Pancreas (tissue), 10 donors: ENCODE data around the gene ARHGAP22. TPM values are rescaled to one million over a fixed set of nuclear protein-coding genes. Genes with fewer than 3 reads are reported as not detected.

ENCODE experiments used
- ATAC-seq, 4 donors: fragments of 200-7000 bp; cut with Tn5 transposase; one replicate each; pipeline versions ENCODE4 v1.8.0 to v1.9.1; 2020; ENCODE audit warnings: mild to moderate bottlenecking in 4 of 4, moderate library complexity in 4 of 4
- DNase-seq, 6 donors: peaks; one replicate each; pipeline ENCODE4 v3.0.0-alpha.2; 2020
- FAIRE-seq: peaks from 2 replicates; lab custom pipeline; 2012; peaks lifted over from hg19 to GRCh38; lab: Jason Lieb, UNC
- H3K27ac ChIP-seq, 4 donors: fragments of 200-600 bp; sonication (generic); 1 replicate in 3 of 4; 2 replicates in 1 of 4; pipeline versions ENCODE4 v1.5.0 to v1.8.0; 2020
- H3K27me3 ChIP-seq, 4 donors: fragments of 200-600 bp; one replicate each; pipeline ENCODE4 v1.8.0; 2021
- H3K36me3 ChIP-seq, 3 donors: fragments of 200-600 bp; sonication (generic) in 1 of 3; one replicate each; pipeline versions ENCODE4 v1.5.0 to v1.8.0; 2020 to 2021
- H3K4me1 ChIP-seq, 3 donors: fragments of 200-600 bp; one replicate each; pipeline ENCODE4 v1.8.0; 2021
- H3K4me3 ChIP-seq, 4 donors: fragments of 200-600 bp; sonication (generic) in 2 of 4; one replicate each; pipeline versions ENCODE4 v1.5.0 to v1.8.0; 2020 to 2021
- H3K9me3 ChIP-seq, 4 donors: fragments of 200-600 bp; one replicate each; pipeline ENCODE4 v1.8.0; 2021
- whole genome bisulfite sequencing, 2 donors: extraction: QIAGEN DNeasy Blood & Tissue Kit; methylation state at CpG; one replicate each; pipeline ENCODE4 v1.1.7; 2013; 5-methylcytosine and 5-hydroxymethylcytosine counted together
- intact Hi-C, 3 donors: fragments of 100-400 bp; cut with DNase I; formaldehyde crosslinking; loops; one replicate each; pipeline versions ENCODE4 v1.11.1 to v1.14.2; 2022
- polyA plus RNA-seq, 2 donors: library from polyadenylated mRNA; stranded (reverse); fragments of 200-250 nt; gene quantifications; one replicate each; pipeline ENCODE4 v1.2.3, GENCODE V29; 2013
- total RNA-seq, 6 donors: library from RNA; stranded (reverse); fragmentation: NEBNext Ultra II Directional in 4 of 6; extraction: Animal tissue kit (Norgen Biotek cat#: 25700) in 4 of 6; gene quantifications; one replicate each; pipeline versions ENCODE4 v1.2.1 to v1.2.4, GENCODE V29; 2021 to 2023
- TF ChIP-seq, protein P1 (sequence below), 4 donors: fragments of 200-600 bp; sonication (generic) in 3 of 4; IDR thresholded peaks; one replicate each; pipeline versions ENCODE4 v1.5.0 to v1.8.0; 2021; ENCODE audit warnings: antibody characterized with exemption in 4 of 4
- donor health status: healthy with polysubstance abuse.
- donor health status: DM: no; HTN: no; CAD: no; lungs with moderate emphysema.
- donor health status: DM: no; HTN: no; CAD: no.
- donor health status: control.
- donor health status: control.
- donor health status: Bipolar disorder and iron deficiency.
- donor health status: DM: yes; HTN: yes; CAD: no.
- donor health status: DM: no; HTN: no; CAD: no.
- donor health status: DM: no; HTN: no; CAD: no.
- donor health status: DM: yes; HTN: yes; CAD: no.

Gene ARHGAP22
- total and polyA plus RNA-seq, 8 donors: 1.1 to 6.0 (median 1.9) TPM

- FAIRE-seq (no peak), ATAC-seq (no peak), DNase-seq (no peak)
- Histone ChIP-seq H3K4me1 (no peaks in the 10 kb centered on the region), H3K27me3 (no peaks in the 10 kb centered on the region), H3K36me3 (no peaks in the 10 kb centered on the region), H3K4me3 (no peak overlapping the region), H3K9me3 (no peaks in the 10 kb centered on the region), H3K27ac (no peak overlapping the region)
- WGBS, 2 donors: 79 to 89% methylated on average over 11 of the region's 11 CpGs
- TF ChIP-seq, protein P1, sequence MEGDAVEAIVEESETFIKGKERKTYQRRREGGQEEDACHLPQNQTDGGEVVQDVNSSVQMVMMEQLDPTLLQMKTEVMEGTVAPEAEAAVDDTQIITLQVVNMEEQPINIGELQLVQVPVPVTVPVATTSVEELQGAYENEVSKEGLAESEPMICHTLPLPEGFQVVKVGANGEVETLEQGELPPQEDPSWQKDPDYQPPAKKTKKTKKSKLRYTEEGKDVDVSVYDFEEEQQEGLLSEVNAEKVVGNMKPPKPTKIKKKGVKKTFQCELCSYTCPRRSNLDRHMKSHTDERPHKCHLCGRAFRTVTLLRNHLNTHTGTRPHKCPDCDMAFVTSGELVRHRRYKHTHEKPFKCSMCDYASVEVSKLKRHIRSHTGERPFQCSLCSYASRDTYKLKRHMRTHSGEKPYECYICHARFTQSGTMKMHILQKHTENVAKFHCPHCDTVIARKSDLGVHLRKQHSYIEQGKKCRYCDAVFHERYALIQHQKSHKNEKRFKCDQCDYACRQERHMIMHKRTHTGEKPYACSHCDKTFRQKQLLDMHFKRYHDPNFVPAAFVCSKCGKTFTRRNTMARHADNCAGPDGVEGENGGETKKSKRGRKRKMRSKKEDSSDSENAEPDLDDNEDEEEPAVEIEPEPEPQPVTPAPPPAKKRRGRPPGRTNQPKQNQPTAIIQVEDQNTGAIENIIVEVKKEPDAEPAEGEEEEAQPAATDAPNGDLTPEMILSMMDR (IDR thresholded peaks at IDR 0.05): no peak
- intact Hi-C loops: no loop called here
Measured at GRCh38 chr10:48503293-48503911, 101.5 kb downstream of the ARHGAP22 start.

- H3K4me3 ChIP-seq: no peak overlapping the region
- intact Hi-C loops: no loop called here
- DNase-seq (no peak), ATAC-seq (no peak), FAIRE-seq (no peak)
- TF ChIP-seq, protein P1 (IDR thresholded peaks at IDR 0.05): no peak
- 80% methylated on average over 9 of the region's 9 CpGs for WGBS, 2 donors
- H3K27ac ChIP-seq: no peak overlapping the region
- no peaks in the 10 kb centered on the region for H3K36me3 ChIP-seq
- H3K27me3 ChIP-seq: no peaks in the 10 kb centered on the region
- no peaks in the 10 kb centered on the region for H3K9me3 ChIP-seq
- H3K4me1 ChIP-seq: no peaks in the 10 kb centered on the region
Measured at GRCh38 chr10:48502791-48503190, 102.1 kb downstream of the ARHGAP22 start.

DNA sequence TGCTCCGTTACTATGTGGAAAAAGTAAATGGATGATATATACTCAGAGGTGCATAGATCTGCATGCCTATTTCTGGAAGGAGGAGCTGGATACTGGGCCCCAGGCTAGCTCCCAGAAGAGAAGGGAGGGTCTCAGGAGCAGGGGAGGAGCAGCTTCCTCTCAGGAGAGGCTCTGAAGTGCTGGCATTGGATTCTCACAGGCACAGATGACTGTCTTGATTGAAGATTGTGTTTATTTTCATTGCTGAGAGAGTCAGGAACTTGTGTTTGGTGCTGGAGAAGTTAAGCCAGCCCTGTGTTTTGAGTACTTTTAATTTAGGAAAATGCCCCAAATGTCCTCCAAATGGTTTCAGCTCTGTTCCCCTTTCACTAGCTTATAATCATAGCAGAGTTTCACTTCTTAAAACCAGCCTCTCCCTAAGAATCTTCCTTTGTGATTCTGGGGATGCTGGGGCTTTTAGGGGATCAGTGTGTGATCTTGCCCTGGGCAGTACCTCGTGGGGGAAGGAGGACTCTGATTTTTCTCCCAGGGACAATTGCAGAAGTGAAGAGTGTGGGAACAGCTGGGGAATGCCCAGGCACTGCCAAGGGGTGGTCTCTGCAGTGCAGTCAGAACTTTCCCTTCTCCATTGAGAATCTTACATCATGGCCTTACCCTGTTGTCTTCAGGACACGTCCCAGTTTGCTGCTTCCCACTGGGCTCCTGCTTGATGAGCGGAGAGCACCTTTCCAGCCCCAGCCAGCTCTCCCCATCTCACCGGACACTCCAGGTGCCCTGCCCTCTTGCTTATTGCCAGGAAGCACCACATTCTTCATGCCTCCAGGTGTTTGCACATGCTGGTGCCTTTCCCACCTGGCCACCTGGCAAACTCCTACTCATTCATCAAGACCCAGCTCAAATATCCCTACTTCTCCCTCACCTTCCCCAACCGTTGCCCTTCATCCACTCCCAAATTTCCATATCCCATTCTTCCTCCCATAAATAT lies 102.8 kb downstream of the ARHGAP22 start:
- DNase-seq: no peak

GRCh38 chr10:48501226-48501625 lies 103.6 kb downstream of the ARHGAP22 start:
- TF ChIP-seq, protein P1 (IDR thresholded peaks at IDR 0.05): no peak
- DNase-seq: no peak
- Histone ChIP-seq H3K4me1 (no peaks in the 10 kb centered on the region), H3K27me3 (no peaks in the 10 kb centered on the region), H3K9me3 (no peaks in the 10 kb centered on the region), H3K4me3 (no peak overlapping the region), H3K27ac (no peak overlapping the region), H3K36me3 (no peaks in the 10 kb centered on the region)
- intact Hi-C loops: no loop called here
- FAIRE-seq: no peak
- no peak for ATAC-seq
- WGBS, 2 donors: 50 to 57% methylated on average over 2 of the region's 2 CpGs

More for the DNA sequence above, 102.8 kb downstream of the ARHGAP22 start:
- no peaks in the 10 kb centered on the region for H3K27me3 ChIP-seq
- WGBS, 2 donors: 75 to 78% methylated on average over 6 of the region's 6 CpGs
- no peaks in the 10 kb centered on the region for H3K36me3 ChIP-seq
- H3K4me3 ChIP-seq: no peak overlapping the region
- no peaks in the 10 kb centered on the region for H3K4me1 ChIP-seq
- intact Hi-C loops: no loop called here
- FAIRE-seq (no peak), ATAC-seq (peak in 1 of 4 donors; percentile 34)
- H3K27ac ChIP-seq: no peak overlapping the region
- TF ChIP-seq, protein P1 (IDR thresholded peaks at IDR 0.05): no peak
- H3K9me3 ChIP-seq: no peaks in the 10 kb centered on the region
